HFFc6 (cell line): Measurements from ENCODE around the gene RAPGEF5. TPM values are rescaled to one million over a fixed set of nuclear protein-coding genes. Genes with fewer than 3 reads are reported as not detected.

Source experiments
- DNase-seq: peaks from one replicate; pipeline ENCODE4 v3.0.0-alpha.2; 2018
- H3K27ac Mint-ChIP-seq: 2 replicates; pipeline ENCODE4 v1.8.0; 2020; ENCODE audit warnings: mild to moderate bottlenecking, mixed read lengths
- H3K27me3 Mint-ChIP-seq: 2 replicates; pipeline ENCODE4 v1.8.0; 2021; ENCODE audit warnings: mild to moderate bottlenecking, moderate library complexity, mixed read lengths; ENCODE audit not compliant: insufficient read depth
- H3K36me3 Mint-ChIP-seq: 2 replicates; pipeline ENCODE4 v1.8.0; 2021; ENCODE audit warnings: low read depth, mixed read lengths
- H3K4me1 Mint-ChIP-seq: 2 replicates; pipeline ENCODE4 v1.8.0; 2020; ENCODE audit warnings: low read depth, mixed read lengths
- H3K4me3 Mint-ChIP-seq: 2 replicates; pipeline ENCODE4 v1.8.0; 2020; ENCODE audit warnings: mild to moderate bottlenecking, moderate library complexity, mixed read lengths
- H3K9me3 Mint-ChIP-seq: 2 replicates; pipeline ENCODE4 v1.8.0; 2020; ENCODE audit warnings: mild to moderate bottlenecking, mixed read lengths
- CTCF ChIP-seq: fragments of 200-600 bp; sonication (generic); IDR thresholded peaks from 2 replicates; pipeline ENCODE4 v1.5.0; 2021; ENCODE audit warnings: antibody characterized with exemption, mild to moderate bottlenecking
- total RNA-seq, 6 experiments: library from RNA; stranded (reverse); fragmentation: NEBNext Ultra II Directional; extraction: Animal tissue kit (Norgen Biotek cat#: 25700); gene quantifications; 2 replicates in 1 of 6; 3 replicates in 5 of 6; pipeline ENCODE4 v1.2.3, GENCODE V29; 2021

Gene RAPGEF5
- total RNA-seq, 6 experiments from 2014 or later = 0.33 to 2.4 (median 1.3) TPM

- peak overlapping the region; percentile 78; the same call in 1 of the 2 replicates for H3K4me3 Mint-ChIP-seq
- peaks cover 3% of the 10 kb centered on the region; the same call in 1 of the 2 replicates for H3K27me3 Mint-ChIP-seq
- TF ChIP-seq CTCF = no peak
- H3K4me1 Mint-ChIP-seq = peaks cover 14% of the 10 kb centered on the region
- no peaks in the 10 kb centered on the region for H3K36me3 Mint-ChIP-seq
- H3K27ac Mint-ChIP-seq = no peak overlapping the region
- DNase-seq = no peak
- H3K9me3 Mint-ChIP-seq = no peaks in the 10 kb centered on the region
These were observed 164.2 kb downstream of the RAPGEF5 start for GRCh38 chr7:22192801-22193200.

- Mint-ChIP-seq H3K9me3 (no peaks in the 10 kb centered on the region), H3K4me1 (peaks cover 14% of the 10 kb centered on the region), H3K27ac (no peak overlapping the region), H3K27me3 (peaks cover 2% of the 10 kb centered on the region; the same call in 1 of the 2 replicates), H3K4me3 (no peak overlapping the region), H3K36me3 (no peaks in the 10 kb centered on the region)
- TF ChIP-seq CTCF = no peak
- DNase-seq = no peak
These were observed 166.2 kb downstream of the RAPGEF5 start for GRCh38 chr7:22190736-22191135.

- peaks cover 14% of the 10 kb centered on the region for H3K4me1 Mint-ChIP-seq
- no peak for DNase-seq
- H3K36me3 Mint-ChIP-seq = no peaks in the 10 kb centered on the region
- no peak overlapping the region for H3K4me3 Mint-ChIP-seq
- no peaks in the 10 kb centered on the region for H3K9me3 Mint-ChIP-seq
- H3K27ac Mint-ChIP-seq = no peak overlapping the region
- peaks cover 3% of the 10 kb centered on the region for H3K27me3 Mint-ChIP-seq
- no peak for TF ChIP-seq CTCF
These were observed 167.2 kb downstream of the RAPGEF5 start for GRCh38 chr7:22189741-22190140.

- Mint-ChIP-seq H3K27ac (no peak overlapping the region), H3K9me3 (no peaks in the 10 kb centered on the region), H3K27me3 (peaks cover 3% of the 10 kb centered on the region), H3K4me3 (no peak overlapping the region), H3K4me1 (peaks cover 13% of the 10 kb centered on the region), H3K36me3 (no peaks in the 10 kb centered on the region)
- no peak for DNase-seq
- no peak for TF ChIP-seq CTCF
These were observed 167.7 kb downstream of the RAPGEF5 start for GRCh38 chr7:22189230-22189629.

GRCh38 chr7:22187691-22188348 lies 169.1 kb downstream of the RAPGEF5 start:
- Mint-ChIP-seq H3K27ac (no peak overlapping the region), H3K4me1 (no peaks in the 10 kb centered on the region), H3K27me3 (peaks cover 9% of the 10 kb centered on the region), H3K9me3 (no peaks in the 10 kb centered on the region), H3K4me3 (no peak overlapping the region), H3K36me3 (no peaks in the 10 kb centered on the region)
- no peak for TF ChIP-seq CTCF
- no peak for DNase-seq
